HG03432 (cell line): ENCODE measurements around the gene EDC3.

Experiments
- ATAC-seq: cut with Tn5 transposase; IDR thresholded peaks from one replicate; pipeline ENCODE4 v1.9.1; 2021; ENCODE audit warnings: mild to moderate bottlenecking, moderate library complexity; ENCODE audit not compliant: unreplicated experiment

The EDC3 gene

DNA sequence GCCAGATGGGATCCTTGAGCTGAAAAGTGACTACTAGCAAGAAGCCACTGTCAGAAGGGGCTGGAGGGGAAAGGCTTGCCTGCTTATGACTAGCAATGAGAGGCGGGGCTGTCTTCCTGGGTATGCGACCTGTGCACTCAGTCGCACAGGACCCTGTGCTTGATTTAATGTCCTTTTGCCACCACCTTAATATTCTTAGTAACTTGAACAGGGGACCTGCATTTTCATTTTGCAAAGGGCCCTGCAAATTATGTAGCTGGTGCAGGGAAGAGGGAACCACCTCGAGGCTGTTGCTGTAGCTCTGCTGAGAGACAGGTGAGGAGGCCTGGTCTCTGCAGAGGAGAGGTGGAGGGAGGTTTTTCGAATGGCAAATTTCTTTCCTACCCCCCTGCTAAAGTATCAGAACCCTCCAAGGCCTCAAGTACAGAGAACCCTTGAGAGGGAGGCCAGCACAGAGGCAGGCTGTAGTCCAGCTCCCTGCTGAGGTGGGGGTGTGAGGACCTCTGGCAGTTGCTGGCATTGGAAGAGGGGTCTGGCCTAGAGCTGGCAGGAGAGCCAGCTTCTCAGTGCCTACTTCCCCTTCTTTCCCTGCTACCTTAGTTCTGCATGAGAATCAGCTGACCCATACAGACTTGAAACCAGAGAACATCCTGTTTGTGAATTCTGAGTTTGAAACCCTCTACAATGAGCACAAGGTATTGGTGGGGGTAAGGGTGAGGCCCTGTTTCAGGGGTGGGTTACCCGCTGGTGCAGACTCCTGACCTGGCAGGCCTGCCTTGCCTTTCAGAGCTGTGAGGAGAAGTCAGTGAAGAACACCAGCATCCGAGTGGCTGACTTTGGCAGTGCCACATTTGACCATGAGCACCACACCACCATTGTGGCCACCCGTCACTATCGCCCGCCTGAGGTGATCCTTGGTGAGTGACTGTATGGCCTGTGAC, 68.8 kb downstream of the EDC3 start:
- peak; percentile 45 for ATAC-seq

DNA sequence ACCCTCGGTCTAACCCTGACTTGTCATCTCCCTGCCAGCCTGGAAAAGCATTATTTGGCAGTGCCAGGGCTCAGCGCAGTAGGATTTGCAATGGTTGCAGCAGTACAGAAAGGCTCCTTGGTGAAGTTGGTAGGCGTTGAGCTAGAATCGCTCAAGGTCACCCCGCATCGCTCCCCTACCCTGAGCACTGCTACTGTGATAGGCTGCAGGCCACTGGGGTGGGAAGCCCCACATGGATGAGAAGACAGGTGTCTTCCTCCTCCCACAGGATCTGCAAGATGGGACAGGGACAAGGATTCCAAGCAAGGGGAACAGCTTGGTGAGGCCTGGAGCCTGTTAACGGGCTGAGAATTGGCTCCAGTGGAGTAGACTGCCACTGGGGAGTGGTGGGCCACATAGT, 69.5 kb downstream of the EDC3 start:
- ATAC-seq: no peak

DNA sequence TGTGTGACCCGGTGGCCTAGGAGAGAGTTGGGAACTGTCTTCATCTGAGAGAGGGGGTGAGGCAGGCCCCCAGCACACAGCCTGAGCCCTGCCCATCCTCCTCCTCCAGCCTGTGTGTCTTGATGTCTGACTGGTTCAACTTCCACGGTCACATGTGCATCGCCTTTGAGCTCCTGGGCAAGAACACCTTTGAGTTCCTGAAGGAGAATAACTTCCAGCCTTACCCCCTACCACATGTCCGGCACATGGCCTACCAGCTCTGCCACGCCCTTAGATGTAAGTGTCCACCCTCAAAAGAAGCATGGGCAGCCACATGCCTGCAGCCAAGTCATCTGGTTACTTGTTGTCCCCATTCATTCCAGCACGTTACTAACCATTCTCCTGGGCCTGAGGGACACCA, 70.1 kb downstream of the EDC3 start:
- ATAC-seq: no peak

DNA sequence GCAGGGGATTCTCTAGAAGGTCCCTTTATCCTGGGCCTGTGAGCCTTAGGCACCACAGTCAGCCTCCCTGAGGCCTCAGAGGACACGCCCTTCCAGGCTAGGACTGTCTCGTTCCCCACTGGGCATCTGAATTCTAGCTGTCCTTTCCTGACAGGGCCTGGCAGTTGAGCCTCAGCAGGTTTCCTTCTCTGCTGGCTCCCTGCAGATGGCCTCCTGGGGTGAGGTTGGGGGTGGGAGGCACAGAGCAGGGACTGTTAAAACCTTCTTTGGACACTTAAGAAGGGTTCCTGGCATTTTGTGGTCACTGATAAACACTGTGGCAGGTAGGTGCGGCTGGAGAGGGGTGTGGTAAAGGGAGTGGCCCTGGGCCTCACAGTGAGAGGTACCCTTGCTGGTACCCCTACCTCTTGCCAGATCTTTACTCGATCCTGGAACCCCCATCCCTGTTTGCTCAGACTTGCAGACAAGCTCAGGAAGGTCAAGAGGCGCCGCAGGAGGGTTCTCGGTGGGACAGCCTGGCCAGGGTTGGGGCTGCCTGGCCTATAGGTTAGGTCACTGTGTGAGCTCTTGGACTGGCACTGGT, 71.7 kb downstream of the EDC3 start:
- ATAC-seq: no peak

DNA sequence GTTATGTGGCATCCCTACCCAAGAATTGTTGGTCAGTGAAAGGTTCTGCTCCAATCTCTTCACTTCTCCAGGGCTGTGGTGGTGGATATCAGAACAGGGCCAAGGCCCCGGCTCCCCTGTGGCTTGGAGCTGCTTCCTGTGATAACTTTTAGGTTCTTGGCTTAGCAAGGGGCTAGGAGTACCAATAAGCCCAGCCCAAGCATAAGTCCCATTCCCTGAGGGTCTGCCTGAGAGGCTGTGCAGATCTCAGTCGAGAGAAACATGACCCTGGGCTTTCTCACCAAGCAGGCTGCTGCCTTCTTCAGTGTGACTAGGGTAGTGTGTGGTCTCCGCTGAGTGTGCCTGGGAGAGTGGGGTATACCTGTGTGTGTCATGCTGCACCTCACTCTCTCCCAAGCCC, 73.1 kb downstream of the EDC3 start:
- ATAC-seq: no peak

DNA sequence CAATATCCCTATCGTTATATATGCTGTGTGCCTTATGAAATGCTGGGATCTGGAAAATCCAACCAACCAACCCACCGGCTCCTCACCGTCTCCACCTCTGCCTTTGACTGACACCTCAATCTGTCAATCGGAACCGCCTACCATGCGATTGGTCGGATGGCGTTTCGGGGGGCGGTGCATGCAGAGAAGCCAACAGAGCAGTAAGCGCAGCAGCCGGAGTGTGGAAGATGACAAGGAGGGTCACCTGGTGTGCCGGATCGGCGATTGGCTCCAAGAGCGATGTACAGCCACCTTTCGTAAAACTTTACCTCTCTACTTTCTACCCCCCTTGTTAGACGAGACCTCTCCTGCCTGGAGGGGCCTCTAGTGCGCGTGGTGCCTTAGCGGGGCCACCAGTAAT, 73.9 kb downstream of the EDC3 start:
- no peak for ATAC-seq

DNA sequence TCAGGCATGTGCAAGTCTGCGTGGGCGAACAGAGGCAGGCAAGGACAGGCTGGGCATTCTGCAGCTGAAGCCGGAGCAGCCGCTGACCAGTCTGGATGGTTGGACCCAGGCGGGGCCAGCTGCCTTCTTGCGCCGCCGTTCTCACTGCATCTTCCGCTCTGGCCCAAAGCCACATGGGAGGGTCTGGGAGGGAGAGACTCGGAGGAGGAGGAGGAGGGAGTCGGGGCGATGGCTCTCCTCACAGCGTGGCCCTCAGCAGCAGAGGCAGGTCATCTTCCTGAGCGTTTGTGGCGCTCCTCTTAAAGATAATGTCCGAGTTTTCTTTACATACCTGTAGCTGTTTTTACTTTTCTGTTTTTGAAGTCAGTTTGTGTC, 74.3 kb downstream of the EDC3 start:
- no peak for ATAC-seq

DNA sequence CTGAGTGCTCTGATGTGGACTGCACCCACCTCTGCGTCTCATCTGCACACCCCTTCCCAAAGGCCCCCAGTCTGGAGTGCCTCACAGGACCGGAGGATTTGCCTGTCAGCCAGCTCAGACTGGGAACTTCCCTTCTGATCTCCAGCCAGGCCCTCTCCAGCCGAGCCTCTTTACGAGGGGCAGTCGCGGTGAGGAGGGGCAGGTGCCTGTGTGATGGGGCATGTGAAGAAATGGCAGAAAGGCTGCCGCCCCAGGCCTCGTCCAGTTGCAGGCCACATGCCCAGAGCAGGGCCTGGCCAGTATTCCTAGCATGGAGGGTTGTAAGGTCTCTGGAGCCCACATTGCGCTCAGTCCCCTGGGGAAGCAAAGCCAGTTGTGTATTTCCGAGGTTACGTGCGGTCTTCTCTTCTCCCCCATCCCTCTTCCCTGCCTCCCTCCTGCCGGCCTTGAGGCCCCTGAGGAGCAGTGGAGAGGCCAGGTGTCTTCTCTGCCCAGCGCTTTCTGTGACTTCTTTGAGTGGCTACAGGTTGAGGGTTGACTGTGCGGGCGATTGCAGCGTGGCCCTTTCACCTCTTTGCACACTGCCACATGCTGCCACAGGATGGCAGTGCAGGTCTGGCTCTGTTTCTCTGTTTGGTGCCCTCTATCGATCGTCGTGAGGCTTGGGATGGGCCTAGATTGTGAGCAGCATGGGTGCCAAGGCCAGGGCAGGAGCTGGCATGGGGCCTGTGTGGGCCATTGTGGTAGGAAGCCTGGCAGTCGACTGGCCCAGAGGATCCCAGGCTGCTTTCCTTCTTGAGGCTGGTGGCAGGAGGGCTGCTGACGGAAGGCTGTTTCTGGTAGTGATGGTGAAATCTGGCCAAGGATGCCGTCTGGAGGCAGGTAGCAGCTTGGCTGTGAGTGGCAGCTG, 74.9 kb downstream of the EDC3 start:
- no peak for ATAC-seq

DNA sequence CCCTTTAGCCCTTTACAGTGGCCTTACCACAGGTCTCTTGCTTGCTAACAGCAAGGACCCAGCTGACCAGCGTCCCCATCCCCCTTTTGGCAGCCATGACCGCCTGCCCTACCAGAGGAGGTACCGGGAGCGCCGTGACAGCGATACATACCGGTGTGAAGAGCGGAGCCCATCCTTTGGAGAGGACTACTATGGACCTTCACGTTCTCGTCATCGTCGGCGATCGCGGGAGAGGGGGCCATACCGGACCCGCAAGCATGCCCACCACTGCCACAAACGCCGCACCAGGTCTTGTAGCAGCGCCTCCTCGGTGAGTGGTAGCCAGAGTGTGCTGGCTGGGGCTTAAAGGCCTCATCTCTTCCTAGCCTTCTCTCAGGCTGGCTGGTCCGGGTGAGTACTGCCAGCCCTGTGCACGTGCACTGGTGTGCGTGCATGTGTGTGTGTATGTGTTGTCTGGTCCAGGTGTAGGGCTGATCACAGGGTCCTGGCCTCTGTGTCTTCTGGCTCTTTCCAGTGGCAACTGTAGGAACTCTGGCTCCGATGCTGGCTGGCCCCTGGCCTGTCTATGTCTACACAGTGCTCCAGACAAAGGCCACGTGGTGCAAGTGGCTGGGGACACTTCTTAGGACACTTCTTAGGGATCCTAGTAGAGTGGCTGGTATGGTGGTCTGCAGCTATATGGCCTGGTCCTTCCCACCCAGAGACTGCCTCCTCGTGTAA, 75.7 kb downstream of the EDC3 start:
- ATAC-seq: no peak

DNA sequence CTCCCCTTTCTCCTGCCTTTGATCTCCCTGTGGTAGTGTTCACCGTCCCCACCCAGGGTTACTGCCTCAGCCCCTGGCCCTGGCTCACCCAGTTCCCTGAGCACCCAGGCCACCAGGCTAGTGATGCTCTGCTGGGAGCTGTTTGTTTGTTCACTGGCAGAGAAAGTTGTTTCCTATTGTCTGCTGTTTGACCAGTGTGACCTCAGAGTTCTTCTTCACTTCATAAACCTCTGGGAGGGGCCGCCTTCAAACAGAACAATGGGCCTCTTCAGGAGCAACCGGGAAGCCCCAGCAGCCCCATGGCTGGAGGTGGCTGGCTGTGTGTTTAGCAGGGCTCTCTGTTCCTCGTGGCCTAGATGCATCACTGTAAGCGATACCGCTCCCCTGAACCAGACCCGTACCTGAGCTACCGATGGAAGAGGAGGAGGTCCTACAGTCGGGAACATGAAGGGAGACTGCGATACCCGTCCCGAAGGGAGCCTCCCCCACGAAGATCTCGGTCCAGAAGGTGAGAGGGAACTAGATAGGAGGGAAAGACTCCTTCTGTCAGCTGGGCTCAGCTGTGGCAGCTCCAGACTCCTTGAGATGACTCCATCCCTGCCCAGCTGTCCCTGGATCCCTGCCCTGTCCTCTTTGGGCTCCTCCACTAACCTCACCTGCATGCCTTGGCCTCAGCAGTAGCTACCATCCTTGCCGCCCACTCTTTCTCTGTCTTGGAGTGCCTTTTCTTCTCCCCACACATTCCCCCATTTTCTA, 76.8 kb downstream of the EDC3 start:
- no peak for ATAC-seq

DNA sequence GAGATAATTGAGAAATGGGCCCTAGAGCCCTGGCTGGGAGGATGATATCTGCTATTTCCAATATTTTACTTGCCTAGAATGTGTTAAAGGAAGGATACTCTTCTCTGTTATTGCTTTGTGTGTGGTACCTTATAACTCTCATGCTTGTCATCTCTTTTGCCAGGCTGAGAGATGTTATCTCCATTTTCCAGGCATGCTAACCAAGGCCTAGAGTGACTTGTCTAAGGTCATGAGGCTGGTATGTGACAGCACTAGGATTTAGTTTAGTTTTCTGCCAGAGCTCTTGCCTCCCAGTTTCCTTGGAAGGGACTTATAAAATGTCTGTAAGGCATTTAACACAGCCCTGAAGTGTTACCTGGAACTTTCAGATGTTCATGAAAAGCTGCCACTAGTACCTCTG, 78.8 kb downstream of the EDC3 start:
- ATAC-seq: no peak

DNA sequence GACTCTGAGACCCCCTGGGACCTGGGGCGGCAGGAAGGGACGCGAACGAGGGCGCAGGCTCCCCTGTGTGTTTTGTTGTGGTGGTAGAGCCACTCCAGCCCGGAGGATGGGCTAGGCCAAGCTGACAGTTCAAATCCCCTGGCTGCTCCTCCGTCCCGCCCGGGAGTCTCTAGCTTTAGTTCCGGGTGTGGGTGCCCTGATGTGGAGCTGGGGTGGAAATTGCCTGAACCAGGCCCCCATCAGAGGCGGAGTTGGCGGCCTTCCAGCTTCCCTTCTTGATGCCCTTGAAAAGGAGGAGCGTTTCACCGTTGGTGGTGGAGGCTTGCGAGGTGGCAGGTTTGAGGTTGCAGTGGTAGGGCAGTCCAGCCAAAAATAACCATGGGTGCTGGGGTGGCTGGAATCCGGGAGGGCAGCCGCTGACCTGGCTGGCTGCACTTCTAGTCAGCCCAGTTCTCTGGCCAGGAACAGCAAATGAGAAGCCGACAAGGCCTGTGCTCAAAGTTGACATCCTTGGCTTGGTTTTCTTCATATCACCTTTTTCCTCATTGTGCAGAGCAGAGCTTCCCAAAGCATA, 79.4 kb downstream of the EDC3 start:
- ATAC-seq: no peak

DNA sequence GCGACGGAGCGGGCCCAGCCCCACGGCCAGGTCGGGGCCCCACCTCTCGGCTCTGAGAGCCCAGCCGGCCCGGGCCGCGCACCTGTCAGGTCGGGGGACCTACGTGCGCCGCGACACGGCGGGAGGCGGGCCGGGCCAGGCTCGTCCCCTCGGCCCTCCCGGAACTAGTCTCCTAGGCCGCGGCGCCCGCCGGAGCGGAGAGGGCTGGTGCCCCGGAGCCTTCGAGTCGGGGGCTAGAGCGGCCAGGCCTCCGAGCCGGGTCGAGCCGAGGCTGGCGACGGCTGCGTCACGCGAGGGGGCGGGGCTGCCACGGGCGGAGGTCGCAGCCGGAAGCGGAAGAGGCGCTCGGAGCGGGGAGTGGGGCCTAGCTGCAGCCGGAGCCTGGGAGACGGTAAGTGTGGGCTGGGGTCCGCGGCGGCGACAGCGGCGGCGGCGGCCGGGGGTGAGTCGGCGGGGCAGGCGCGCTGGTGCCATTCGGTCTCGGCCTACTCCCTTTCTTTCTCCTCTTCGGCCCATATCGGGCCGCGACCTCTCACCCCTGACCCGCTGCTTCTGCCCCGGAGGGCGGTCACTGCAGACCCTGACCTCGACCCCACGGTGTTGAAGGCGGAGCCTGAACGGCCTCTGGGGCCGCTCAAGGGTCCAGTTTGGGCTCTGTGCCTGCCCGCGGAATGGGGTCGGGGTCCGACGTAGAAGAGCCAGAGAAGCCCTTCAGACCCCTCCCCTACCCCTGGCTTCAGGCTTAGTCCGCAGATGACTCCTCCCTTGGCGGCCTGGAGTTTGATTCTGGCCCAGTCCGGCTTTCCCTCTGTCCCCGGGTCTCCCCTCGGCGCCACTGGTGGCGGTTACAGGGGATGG, 80.1 kb downstream of the EDC3 start, which contains the start of gene CLK3:
Gene CLK3 (plus strand): TSS at position 329 of the 858 bp plus-strand sequence. CDS start 3,361 bp downstream, outside the sequence.
- ATAC-seq: peak; percentile 83

DNA sequence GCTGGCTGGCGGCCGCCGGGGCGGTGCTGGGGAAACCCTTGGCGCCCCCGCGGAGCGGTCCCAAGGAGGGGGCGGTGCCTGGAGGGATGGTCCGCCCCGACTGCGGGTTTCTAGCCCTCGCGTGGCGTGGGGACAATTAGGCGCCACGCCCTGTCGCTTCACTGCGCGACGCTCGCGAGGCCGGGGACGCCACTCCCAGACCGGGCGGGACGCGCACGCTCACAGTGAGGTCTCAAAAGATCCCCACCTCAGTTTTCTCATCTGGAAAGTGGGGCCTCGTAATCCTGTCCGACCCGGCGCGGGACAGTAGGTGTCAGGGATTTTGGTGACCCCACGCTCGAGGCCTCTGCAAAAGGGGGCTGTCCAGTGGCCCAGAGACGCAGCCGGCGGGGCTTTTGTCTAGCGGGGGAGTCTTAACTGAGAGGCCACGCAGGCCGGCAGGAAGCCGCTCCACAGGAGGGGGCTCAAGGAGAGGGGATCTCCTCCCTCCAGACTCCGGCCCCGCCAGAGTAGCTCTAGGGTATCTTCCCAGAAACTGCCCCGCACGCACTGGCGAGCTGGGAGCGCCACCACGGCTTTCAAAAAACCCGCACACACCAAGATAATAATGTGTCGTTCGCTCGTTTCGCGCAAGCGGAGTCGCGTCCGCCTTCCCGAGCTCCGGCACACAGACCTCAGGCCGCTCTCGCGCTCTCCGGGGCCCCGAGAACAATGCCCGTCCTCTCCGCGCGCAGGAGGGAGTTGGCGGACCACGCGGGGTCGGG, 80.9 kb downstream of the EDC3 start:
- ATAC-seq: peak; percentile 47

DNA sequence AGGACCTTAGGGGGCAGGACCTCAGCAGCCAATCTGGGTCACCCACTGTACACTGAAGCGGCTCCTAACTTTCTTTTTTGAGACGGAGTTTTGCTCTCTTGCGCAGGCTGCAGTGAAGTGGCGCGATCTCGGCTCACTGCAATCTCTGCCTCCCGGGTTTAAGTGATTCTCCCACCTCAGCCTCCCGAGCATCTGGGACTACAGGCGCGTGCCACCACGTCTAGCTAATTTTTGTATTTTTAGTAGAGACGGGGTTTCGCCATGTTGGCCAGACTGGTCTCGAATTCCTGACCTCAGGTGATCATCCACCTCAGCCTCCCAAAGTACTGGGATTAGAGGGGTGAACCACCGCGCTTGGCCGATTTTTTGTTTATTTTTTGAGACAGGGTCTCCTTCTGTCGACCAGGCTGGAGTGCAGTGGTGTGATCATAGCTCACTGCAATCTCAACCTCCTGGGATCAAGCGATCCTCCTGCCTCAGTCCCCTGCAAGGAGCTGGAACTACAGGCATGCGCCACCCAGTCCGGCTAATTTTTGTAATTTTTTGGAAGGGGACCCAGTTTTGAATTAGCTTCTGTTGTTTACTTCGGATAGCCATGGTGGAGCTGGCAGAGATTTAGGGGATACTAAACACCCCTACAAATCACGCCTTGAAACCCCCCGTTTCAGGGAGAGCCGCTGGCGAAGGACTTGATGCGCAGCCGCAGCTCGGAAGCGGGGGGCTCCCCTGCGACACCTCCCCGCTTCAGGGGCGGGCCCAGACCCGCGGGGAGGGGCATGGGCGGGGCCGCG, 81.7 kb downstream of the EDC3 start:
- ATAC-seq: no peak

DNA sequence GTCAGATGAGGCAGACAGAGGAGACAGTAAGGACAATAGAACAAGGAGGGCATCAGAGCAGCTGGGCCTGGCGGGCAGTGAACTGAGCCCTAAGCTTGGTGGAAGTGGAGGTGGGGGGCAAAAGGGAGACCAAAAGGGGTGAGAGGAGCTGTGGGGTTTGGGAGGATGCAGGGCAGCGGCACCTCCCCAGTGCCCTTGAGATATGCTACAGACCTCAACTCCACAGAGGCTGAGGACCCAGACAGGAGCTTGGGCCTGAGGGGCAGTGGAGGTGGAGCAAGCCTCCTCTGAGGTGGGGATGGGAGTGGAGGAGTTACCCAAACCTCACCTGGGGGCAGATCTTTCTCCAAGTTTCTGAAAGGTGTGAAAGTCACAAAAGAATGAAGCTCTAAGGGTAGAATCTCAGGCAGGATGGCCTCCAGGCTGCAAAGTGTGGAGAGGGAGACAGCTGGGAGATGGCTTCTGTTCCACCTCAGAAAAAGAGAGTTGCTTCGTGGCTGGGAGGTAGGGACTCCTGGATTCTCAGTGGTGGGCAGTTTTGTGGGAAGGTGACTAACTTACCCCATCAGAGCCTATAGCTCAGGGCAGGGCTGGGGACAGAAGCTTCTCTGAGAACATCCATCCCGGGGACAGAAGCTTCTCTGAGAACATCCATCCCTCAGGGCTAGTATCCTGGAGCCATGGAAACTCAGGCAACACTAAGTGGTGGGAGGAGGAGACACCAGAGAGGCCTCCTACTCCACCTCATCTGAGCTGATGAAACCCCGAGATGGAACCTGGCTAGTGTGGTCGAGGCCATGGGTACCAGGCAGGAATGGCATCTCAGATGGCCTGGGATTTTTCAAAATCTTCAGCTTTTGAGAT, 82.5 kb downstream of the EDC3 start:
- no peak for ATAC-seq
